GM19043 (cell line): ENCODE measurements around the gene PKLR.
"Not testable (repeated sequence)": the region's sequence is repeated elsewhere in the genome, so short reads cannot be mapped to it uniquely, and the experiment has no call there.

ENCODE experiments used
- ATAC-seq: cut with Tn5 transposase; IDR thresholded peaks from one replicate; pipeline ENCODE4 v1.9.1; 2021; ENCODE audit warnings: low read depth; ENCODE audit not compliant: unreplicated experiment

The PKLR gene

DNA sequence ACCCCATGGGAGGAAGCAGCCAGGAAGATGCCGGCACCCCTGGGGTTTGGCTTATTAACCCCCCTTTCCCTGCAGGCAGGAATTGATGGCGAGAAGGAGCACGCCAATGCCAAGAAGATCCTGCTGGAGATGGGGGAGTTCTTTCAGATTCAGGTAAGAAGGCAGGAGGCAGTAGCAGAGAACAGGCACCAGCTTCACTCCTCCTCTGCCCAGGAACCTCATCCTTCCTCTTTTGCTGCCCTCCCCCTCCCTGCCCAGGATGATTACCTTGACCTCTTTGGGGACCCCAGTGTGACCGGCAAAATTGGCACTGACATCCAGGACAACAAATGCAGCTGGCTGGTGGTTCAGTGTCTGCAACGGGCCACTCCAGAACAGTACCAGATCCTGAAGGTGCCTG, 18.3 kb upstream of the PKLR start:
- no peak for ATAC-seq

GRCh38 chr1:155318082-155318481, 16.8 kb upstream of the PKLR start:
- no peak for ATAC-seq

DNA sequence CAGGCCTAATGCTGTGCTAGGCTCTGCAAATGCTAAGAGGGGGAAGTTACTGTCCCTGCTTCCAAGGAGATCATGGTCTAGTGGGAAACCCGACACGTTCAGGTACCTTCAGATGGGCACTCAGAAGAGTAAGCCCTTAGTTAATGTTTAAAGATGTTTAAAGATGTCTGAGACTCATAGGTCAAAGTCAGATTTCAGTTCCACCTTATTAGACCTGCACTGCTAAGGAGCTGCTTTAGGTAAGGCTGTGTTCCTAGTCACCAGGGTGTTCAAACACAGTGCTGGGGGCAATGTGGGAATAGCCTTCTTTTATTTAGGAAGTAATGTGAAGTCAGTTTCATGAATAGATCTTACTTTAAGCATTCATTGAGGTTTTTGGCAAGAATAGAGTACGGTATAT, 15.7 kb upstream of the PKLR start:
- no peak for ATAC-seq

- no peak for ATAC-seq
Measured at GRCh38 chr1:155313261-155313660, 12.0 kb upstream of the PKLR start.

GRCh38 chr1:155309423-155310021, 8.3 kb upstream of the PKLR start:
- ATAC-seq: no peak

DNA sequence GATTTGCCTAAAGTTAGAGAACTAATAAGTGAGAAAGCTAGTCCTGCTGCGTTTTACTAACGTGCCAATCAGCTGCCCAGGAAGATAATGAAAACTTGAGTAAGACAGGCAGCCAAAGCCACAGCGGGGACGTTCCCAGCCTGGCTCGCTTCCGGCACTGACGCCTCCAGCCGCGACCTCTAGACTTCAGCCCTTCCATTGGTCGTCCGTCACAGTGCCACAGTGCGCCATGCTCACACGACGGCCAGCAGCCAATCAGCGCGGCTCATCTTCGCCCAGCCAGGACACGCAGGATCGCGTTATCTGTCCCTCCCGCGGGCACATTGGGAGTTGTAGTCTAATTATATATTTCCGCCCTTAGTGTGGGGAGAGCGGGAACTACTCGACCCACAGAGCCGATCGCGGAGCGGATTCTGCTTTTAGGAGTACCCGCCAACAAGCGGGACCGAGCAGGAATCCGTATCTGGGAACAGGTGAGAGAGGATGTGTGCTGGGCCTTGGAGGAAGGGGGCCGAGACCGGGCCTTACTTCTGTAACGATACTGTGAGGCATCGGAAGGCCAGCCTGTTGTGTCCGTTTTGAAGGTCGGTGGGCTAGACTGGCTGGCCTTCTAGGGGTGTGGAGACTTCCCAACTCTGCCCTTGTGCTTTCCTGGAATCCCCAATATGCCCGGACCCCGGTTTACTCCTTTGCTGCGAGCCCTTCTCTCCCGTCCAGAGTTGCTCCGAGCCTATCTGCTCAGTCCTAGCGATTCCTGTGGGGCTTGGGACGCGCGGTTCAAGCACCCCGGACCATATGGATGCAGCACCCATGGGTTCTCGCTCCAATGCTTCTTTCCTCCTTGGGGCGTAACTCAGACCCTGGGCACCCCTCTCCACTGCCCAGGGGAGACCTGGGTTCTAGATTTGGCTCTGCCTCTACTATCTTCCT, 7.5 kb upstream of the PKLR start, which contains the start of gene FDPS:
FDPS (plus strand) TSS at position 374 of the 930 bp plus-strand sequence. CDS start 924 bp downstream, outside the sequence.
- peak; percentile 93 for ATAC-seq

DNA sequence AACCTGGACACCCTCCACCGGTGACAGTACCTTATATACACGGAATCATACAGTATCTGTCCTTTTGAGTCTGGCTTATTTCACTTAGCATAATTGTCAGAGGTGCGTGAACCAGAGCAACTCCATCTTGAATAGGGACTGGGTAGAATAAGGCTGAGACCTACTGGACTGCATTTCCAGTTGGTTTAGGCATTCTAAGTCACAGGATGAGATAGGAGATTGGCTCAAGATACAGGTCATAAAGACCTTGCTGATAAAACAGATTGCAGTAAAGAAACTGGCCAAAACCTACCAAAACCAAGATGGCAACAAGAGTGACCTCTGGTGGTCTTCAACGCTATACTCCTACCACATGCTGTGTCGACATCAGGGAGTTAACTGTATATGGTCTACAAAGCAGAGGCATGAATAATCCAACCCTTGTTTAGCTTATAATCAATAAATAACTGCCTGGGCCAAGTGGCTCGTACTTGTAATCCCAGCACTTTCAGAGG, 6.1 kb upstream of the PKLR start:
- ATAC-seq: no peak

DNA sequence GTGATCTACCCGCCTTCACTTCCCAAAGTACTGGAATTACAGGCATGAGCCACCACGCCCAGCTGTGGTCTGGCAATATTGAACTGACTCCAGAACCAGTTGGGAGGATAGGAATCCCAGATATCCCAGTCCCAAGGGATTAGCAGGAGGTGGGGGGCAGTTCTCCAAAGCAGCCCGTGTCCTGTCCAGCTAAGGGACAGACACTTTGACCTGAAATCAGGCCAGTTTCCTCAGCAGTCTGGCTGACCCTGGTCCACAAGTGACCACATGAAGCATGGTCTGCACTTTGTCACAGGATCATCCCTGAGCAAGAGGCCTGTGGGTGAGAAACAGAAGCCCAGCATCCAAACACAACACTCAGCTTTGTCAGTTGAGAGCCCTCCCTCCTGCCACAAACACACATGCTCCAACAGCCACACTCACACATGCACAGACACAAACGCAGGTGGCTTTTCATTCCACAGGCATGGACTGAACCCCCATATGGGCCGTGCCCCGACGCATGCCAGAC, 4.7 kb upstream of the PKLR start:
- ATAC-seq: no peak

DNA sequence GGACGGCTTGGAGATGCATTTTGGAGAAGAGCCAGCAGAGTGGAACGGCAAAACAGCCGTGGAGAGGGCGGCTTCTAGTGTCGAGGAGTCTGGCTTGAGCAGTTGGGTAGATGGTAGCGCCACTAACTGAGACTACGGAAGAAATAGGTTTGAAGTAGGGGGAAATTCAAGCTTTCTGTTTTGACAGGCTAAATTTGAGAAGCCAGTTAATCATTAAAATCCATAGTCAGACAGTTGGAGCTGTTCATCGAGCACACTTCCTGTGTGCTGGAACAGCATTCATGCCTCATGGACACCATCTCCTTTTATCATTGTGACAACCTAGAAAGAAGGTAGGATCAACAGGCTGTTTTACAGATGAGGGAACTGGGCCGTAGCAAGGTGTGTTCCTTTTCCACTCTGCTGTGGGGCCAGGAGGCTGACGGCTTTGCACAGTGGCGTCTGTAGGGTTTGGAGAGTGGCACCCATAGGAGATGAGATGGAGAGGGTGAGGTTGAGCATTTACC, 3.4 kb upstream of the PKLR start:
- ATAC-seq: no peak

GRCh38 chr1:155300553-155301329, 497 bp downstream of the PKLR start:
- ATAC-seq: no peak

GRCh38 chr1:155300024-155300423, 1.2 kb downstream of the PKLR start:
- ATAC-seq: no peak

DNA sequence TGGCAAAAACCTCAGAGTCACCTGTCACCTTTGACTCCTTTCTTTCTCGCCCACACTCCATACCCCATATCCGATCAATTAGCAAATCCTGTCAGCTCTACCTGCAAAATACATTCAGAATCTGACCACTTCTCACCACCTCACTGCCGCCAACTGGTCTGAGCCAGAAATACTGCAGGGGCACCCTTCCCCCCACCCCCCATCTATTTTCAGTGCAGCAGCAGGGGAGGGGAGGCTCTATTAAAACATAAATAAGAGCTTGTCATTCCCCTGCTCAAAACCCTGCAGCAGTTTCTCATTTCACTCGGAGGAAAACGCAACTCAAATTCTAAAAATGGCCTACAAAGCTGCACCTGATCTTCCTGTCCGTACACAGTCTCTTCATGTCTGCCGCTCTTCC, 3.9 kb downstream of the PKLR start:
- no peak for ATAC-seq

GRCh38 chr1:155296661-155297060, 4.6 kb downstream of the PKLR start:
- ATAC-seq: no peak

DNA sequence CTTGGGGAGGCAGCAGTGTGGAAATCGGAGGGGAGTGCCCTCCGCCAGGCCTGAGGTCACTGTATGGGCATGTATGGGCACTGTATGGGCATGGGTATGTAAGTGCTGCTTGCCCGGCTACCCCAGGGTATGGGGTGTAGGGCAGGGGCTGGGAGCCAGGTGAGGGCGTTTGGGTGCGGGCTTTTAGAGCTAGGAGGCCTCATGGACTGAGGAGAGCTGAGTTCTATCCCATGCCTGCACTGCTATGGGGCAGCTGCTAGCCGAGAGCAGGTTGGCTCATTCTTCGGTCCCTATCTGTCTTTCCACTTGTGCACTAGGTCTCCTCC, 5.3 kb downstream of the PKLR start:
- ATAC-seq: no peak

- ATAC-seq: no peak
Measured at GRCh38 chr1:155295183-155295941, 5.9 kb downstream of the PKLR start.

DNA sequence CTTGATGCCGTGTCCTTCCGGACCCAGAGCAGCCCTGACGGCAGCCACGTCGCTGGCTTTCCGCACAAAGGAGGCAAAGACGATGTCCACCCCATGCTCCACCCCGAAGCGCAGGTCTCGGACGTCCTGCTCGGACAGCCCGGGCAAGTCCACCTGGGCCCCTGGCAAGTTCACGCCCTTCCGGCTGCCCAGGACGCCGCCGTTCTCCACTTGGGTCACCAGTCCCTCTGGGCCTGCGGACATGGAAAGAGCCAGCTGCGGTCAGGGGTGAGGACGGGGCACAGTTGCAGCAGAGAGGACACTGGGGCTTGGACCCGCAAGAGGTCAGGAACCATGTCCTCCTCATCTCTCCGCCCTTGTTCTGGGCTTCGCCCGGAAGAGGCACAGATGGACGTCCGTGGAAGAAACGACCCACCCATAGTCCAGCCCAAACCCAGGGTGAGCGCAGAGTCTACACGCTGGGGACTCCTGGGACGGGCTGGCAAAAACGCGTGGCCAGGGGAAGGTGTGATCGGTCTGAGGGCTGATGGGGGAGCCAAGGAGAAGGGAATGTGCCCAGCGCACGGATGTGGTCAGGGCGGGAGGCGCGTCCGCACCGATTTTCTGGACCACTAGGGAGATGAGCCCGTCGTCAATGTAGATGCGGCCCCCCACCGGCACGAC, 6.6 kb downstream of the PKLR start:
- no peak for ATAC-seq

DNA sequence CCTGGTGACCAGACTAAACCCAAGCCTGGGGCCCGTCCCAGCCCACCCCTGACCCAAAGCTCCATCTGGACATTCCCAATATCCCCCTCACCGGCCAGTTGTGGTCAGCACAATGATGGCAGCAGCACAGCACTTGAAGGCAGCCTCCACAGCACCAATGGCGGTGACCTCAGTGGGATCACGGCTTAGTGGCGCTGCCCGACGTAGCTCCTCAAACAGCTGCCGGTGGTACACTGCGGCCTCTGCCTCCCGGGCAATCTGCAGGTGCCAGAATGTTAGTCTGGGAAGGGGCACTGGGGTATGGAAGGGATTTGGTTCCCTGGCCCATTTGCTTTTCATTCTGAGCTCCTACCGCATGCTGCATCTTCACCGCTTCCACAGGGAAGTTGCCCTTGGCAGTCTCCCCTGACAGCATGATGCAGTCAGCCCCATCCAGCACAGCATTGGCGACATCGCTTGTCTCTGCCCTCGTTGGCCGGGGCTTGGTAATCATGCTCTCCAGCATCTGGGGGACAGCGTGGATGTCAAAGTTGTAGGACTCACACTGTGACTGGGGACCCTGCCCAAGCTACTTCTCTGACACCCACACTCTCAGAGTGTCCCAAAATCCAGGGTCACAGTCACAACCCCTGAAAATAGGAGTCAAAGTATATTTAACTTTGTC, 8.0 kb downstream of the PKLR start:
- no peak for ATAC-seq

DNA sequence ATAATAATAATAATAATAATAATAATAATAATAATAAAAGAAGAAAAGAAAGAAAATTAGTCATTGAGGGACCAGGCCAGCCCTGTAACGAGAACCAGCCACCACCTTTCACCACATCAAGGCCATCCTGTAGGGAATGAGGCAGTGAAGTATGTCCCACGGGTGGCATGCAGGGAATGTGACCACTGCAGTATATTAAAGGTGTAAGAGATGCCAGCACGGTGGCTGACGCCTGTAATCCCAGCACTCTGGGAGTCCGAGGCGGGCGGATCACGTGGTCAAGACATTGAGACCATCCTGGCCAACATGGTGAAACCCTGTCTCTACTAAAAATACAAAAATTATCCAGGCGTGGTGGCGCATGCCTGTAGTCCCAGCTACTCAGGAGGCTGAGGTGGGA, 10.2 kb downstream of the PKLR start:
- not testable (repeated sequence) for ATAC-seq

- no peak for ATAC-seq
Measured at GRCh38 chr1:155287987-155288543, 13.2 kb downstream of the PKLR start.
